Fibroblast of pulmonary artery (primary cell): ENCODE data around the gene ARHGAP22.

Source experiments
- DNase-seq: peaks from one replicate; pipeline ENCODE4 v3.0.0-alpha.2; 2010; ENCODE audit warnings: low read depth
- H3K4me3 ChIP-seq: replicated peaks from 2 replicates; pipeline ENCODE4 v1.5.1; 2011; ENCODE audit warnings: low read depth, mild to moderate bottlenecking, control low read depth, low read length, moderate library complexity
- CTCF ChIP-seq: IDR thresholded peaks from 2 replicates; pipeline ENCODE4 v1.5.1; 2011; ENCODE audit warnings: mild to moderate bottlenecking, control low read depth, low read length, inconsistent platforms; ENCODE audit errors: missing control alignments

Gene ARHGAP22

GRCh38 chr10:48466611-48467240 is 138.1 kb downstream of the ARHGAP22 start:
- no peak for TF ChIP-seq CTCF
- H3K4me3 ChIP-seq, result no peak overlapping the region
- DNase-seq, result no peak

- DNase-seq, result no peak
- TF ChIP-seq CTCF, result no peak
- H3K4me3 ChIP-seq, result no peak overlapping the region
These were observed 138.9 kb downstream of the ARHGAP22 start for GRCh38 chr10:48465860-48466521.

GRCh38 chr10:48464871-48465736 is 139.8 kb downstream of the ARHGAP22 start:
- TF ChIP-seq CTCF, result no peak
- no peak for DNase-seq
- no peak overlapping the region for H3K4me3 ChIP-seq

GRCh38 chr10:48464121-48464870 is 140.6 kb downstream of the ARHGAP22 start:
- no peak for DNase-seq

GRCh38 chr10:48463318-48464003 is 141.4 kb downstream of the ARHGAP22 start:
- TF ChIP-seq CTCF, result no peak
- H3K4me3 ChIP-seq, result no peak overlapping the region
- DNase-seq, result no peak

More at GRCh38 chr10:48464121-48464870, 140.6 kb downstream of the ARHGAP22 start:
- H3K4me3 ChIP-seq, result no peak overlapping the region
- TF ChIP-seq CTCF, result no peak

- no peak for TF ChIP-seq CTCF
- DNase-seq, result no peak
- H3K4me3 ChIP-seq, result no peak overlapping the region
These were observed 142.3 kb downstream of the ARHGAP22 start for GRCh38 chr10:48462482-48463020.
